HL-60 (cell line): ENCODE measurements around the gene MELTF.

ENCODE experiments used
- DNase-seq, 2 experiments: peaks; one replicate each; pipeline ENCODE4 v3.0.0-alpha.2; 2010 to 2020; ENCODE audit warnings: low read depth in 1 of 2, low spot score in 1 of 2
- H3K27ac ChIP-seq: fragments of 250-450 bp; sonication (Bioruptor Pico); replicated peaks from 2 replicates; pipeline ENCODE4 v1.5.1; 2020; ENCODE audit warnings: mild to moderate bottlenecking, moderate library complexity
- H3K27me3 ChIP-seq: fragments of 250-450 bp; sonication (Bioruptor Pico); 2 replicates; pipeline ENCODE4 v1.5.1; 2021; ENCODE audit warnings: mild to moderate bottlenecking, moderate library complexity; ENCODE audit not compliant: insufficient read depth, poor library complexity, severe bottlenecking
- H3K4me3 ChIP-seq: replicated peaks from 2 replicates; pipeline ENCODE4 v1.5.1; 2011; ENCODE audit warnings: mild to moderate bottlenecking, control low read depth, low read length; ENCODE audit not compliant: insufficient read depth
- GABPA ChIP-seq: IDR thresholded peaks from 2 replicates; pipeline ENCODE4 v1.6.1; 2012; ENCODE audit warnings: low read depth
- POLR2AphosphoS5 ChIP-seq: IDR thresholded peaks from 2 replicates; pipeline ENCODE4 v1.6.1; 2012; ENCODE audit warnings: low read depth
- SPI1 ChIP-seq: IDR thresholded peaks from 2 replicates; pipeline ENCODE4 v1.6.1; 2012; ENCODE audit warnings: low read depth, mild to moderate bottlenecking, borderline replicate concordance
- TF ChIP-seq, protein P1 (sequence below): IDR thresholded peaks from 2 replicates; pipeline ENCODE4 v1.6.1; 2012; ENCODE audit warnings: low read depth; ENCODE audit not compliant: insufficient replicate concordance
- TF ChIP-seq, protein P2 (sequence below): IDR thresholded peaks from one replicate; pipeline ENCODE4 v1.5.1; 2011; ENCODE audit warnings: low read length, control low read depth, inconsistent platforms; ENCODE audit not compliant: insufficient read depth

MELTF gene

DNA sequence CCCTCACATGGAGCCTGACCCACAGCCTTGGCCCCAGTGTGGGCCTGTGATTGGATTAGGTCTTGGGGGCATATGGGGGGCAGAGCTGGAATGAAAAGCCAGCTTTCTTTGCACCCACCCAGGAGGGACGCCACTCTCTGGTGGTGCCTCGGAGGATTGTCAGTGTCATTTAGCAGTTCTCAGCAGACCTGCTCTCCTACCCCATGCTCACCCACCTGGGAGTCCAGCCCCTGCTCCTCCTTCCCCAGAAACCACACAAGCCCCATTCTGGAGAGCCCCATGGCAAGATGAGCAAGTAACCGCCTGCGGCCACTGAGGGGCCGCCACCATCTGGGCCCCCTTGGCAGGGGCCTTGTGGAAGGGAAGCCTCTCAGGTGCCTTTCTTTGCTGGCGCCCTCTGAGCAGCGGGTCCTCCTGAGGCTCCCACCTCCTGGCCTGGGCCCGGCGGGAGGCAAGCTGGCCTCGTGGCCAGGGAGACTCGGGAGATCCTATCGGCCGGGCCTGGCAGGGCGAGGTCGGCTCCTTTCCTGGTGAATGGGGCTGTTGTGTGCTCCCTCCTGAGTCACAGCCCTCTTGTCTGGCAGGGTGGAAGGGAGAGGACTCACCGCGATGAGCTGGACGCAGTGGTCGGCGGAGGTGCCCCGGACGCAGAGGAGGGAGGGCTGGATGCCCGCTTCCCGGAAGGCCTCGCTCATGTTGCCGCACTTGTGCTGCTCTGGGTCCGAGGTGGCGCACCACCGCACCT, 2.3 kb downstream of the MELTF start:
- H3K27ac ChIP-seq = no peak overlapping the region
- TF ChIP-seq POLR2AphosphoS5 (no peak), SPI1 (no peak), GABPA (no peak)
- TF ChIP-seq, protein P1, sequence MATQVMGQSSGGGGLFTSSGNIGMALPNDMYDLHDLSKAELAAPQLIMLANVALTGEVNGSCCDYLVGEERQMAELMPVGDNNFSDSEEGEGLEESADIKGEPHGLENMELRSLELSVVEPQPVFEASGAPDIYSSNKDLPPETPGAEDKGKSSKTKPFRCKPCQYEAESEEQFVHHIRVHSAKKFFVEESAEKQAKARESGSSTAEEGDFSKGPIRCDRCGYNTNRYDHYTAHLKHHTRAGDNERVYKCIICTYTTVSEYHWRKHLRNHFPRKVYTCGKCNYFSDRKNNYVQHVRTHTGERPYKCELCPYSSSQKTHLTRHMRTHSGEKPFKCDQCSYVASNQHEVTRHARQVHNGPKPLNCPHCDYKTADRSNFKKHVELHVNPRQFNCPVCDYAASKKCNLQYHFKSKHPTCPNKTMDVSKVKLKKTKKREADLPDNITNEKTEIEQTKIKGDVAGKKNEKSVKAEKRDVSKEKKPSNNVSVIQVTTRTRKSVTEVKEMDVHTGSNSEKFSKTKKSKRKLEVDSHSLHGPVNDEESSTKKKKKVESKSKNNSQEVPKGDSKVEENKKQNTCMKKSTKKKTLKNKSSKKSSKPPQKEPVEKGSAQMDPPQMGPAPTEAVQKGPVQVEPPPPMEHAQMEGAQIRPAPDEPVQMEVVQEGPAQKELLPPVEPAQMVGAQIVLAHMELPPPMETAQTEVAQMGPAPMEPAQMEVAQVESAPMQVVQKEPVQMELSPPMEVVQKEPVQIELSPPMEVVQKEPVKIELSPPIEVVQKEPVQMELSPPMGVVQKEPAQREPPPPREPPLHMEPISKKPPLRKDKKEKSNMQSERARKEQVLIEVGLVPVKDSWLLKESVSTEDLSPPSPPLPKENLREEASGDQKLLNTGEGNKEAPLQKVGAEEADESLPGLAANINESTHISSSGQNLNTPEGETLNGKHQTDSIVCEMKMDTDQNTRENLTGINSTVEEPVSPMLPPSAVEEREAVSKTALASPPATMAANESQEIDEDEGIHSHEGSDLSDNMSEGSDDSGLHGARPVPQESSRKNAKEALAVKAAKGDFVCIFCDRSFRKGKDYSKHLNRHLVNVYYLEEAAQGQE = no peak
- TF ChIP-seq, protein P2, sequence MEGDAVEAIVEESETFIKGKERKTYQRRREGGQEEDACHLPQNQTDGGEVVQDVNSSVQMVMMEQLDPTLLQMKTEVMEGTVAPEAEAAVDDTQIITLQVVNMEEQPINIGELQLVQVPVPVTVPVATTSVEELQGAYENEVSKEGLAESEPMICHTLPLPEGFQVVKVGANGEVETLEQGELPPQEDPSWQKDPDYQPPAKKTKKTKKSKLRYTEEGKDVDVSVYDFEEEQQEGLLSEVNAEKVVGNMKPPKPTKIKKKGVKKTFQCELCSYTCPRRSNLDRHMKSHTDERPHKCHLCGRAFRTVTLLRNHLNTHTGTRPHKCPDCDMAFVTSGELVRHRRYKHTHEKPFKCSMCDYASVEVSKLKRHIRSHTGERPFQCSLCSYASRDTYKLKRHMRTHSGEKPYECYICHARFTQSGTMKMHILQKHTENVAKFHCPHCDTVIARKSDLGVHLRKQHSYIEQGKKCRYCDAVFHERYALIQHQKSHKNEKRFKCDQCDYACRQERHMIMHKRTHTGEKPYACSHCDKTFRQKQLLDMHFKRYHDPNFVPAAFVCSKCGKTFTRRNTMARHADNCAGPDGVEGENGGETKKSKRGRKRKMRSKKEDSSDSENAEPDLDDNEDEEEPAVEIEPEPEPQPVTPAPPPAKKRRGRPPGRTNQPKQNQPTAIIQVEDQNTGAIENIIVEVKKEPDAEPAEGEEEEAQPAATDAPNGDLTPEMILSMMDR = no peak
- H3K4me3 ChIP-seq = no peak overlapping the region
- no peak for DNase-seq
- H3K27me3 ChIP-seq = peaks cover 9% of the 10 kb centered on the region

DNA sequence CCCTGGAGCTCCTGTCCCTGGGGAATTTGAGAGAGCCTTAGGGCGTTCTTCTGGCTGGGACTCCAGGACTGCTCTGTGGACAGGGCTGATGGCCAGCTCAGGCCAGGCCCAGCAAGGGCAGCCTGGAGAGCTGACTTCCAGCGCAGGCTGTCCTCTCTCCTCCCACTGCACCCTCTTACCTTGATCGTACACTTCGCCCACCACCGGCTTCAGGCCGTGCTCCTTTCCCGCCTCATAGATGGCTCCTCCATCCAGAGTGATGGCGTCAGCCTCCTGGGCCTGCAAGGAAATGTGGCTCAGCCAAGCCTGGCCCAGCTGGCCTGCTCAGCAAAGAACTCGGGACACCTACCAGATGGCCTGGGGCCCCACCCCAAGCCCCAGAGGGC, 3.1 kb downstream of the MELTF start:
- DNase-seq = no peak
- peaks cover 9% of the 10 kb centered on the region for H3K27me3 ChIP-seq

DNA sequence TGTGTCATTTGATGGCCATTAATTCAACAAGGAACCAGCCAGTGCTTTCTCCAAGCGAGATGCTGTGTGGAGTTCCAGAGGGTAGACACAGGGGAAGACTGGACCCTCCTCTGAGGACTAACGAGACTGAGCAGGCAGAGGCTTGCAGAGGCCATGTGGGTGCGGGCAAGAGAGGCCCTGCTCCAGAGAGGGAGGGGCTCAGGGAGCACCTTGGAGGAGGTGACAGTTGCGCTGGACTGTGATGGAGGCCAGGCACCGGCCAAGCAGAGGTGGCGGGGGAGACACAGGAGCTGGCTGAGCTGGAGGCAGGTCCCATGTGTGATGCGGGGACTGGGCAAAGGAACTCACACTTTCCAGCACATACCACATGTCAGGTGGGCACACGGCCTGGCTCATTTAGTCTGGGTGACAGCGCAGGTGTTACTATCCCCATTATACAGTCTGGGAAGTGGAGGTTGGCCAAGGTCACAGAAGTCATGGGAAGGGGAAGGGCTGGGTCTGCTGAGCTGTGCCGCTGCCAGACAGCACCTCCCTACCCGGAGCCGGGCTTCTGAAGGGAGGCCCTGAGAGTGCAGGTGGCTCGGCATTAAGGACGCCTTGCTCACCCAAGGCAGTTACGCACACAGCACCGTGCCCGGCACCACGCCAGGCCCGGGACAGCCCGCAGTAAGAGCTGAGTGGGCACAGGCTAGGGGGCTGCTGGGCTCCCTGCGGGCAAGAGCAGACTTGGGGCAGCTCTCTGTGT, 3.7 kb downstream of the MELTF start:
- DNase-seq = no peak
- Histone ChIP-seq H3K4me3 (no peak overlapping the region), H3K27me3 (peaks cover 9% of the 10 kb centered on the region), H3K27ac (no peak overlapping the region)
- no peak for TF ChIP-seq POLR2AphosphoS5
- TF ChIP-seq, protein P1 = no peak
- TF ChIP-seq, protein P2 = no peak
- TF ChIP-seq SPI1 = no peak
- TF ChIP-seq GABPA = no peak

More for the DNA sequence above, 3.1 kb downstream of the MELTF start:
- Histone ChIP-seq H3K4me3 (no peak overlapping the region), H3K27ac (no peak overlapping the region)
- TF ChIP-seq, protein P1 = no peak
- TF ChIP-seq POLR2AphosphoS5 = no peak
- TF ChIP-seq SPI1 = no peak
- TF ChIP-seq, protein P2 = no peak
- no peak for TF ChIP-seq GABPA
